Epithelial cell of esophagus (primary cell): ENCODE results near the gene APBB3.

Source experiments
- DNase-seq: peaks from one replicate; pipeline ENCODE4 v3.0.0; 2010; ENCODE audit warnings: low read depth
- H3K4me3 ChIP-seq: 2 replicates; pipeline ENCODE4 v1.5.1; 2011; ENCODE audit warnings: mild to moderate bottlenecking, low read length, control low read depth
- CTCF ChIP-seq: IDR thresholded peaks from 2 replicates; pipeline ENCODE4 v1.5.1; 2011; ENCODE audit warnings: low read depth, mild to moderate bottlenecking, low read length, control low read depth, inconsistent platforms; ENCODE audit not compliant: insufficient read depth; ENCODE audit errors: missing control alignments

The APBB3 gene

DNA sequence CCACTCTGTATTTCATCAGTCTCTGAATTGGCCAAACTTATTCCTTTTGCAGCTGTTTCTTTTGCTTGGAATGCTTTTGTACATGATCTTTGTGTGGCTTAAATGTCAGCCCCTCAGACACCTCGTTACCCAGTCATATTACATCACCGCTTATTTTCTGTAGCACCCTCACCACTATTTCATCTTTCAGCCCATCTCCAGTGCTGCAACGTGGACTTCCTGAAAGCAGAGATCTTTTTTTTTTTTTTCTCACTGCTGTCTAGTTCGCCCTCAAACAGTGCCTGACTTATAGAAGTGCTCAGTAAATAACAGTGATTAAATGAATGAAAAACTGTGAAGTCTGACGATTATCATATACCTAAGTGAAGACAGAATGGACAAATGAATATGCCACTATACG lies 8.0 kb downstream of the APBB3 start:
- TF ChIP-seq CTCF: no peak
- peak overlapping the region; percentile 86 for H3K4me3 ChIP-seq
- DNase-seq: no peak

DNA sequence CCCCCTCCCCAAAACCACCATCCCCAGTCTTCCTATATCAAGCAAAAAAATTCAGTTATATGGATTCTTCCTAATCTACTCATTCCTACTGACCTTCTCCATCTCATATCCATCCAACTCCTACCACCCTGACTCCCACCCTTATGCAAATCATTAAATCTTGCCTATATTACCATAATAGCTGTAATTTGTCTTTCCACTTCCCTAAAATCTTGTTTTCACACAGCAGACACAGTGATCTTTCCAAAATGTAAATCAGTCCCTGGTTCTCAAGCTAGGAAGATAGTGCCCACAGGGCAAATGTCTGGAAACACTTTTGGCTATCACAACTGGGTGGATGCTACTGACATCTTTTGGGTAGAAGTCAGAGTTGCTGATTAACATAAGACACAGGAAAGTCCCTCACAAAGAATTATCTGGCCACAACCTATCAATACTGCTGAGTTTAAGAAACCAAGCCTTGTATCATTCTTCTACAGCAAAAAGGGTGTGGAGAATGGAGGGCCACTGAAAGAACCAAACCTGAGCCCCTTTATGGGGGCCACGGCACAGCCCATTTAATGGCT lies 8.6 kb downstream of the APBB3 start:
- H3K4me3 ChIP-seq: peak overlapping the region; percentile 86
- no peak for TF ChIP-seq CTCF
- DNase-seq: no peak

DNA sequence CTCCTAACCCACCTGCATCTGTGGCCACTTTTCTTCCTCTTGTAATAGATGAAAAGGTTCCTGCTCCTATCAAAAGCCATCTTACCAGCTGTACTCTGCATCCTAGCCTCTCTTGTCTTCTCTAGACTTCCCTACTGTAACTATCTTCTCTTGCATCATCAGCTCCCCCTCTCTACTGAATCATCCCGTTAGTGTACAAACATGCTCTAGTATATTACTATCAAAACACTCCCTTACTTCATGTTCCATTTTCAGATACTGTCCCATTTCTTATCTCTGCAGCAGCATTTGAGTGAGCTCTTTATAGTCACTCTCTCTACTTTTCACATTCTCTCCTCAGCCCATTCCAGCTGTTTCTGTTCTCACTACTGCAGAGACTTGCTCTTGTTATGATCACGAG lies 9.9 kb downstream of the APBB3 start:
- peak; percentile 82 for DNase-seq
- H3K4me3 ChIP-seq: no peak overlapping the region
- no peak for TF ChIP-seq CTCF

GRCh38 chr5:140553657-140554056 lies 10.7 kb downstream of the APBB3 start:
- no peak for TF ChIP-seq CTCF
- DNase-seq: peak; percentile 65
- no peak overlapping the region for H3K4me3 ChIP-seq

- H3K4me3 ChIP-seq: no peak overlapping the region
- no peak for DNase-seq
- TF ChIP-seq CTCF: no peak
Observed at GRCh38 chr5:140551872-140552271, 12.5 kb downstream of the APBB3 start.

GRCh38 chr5:140550147-140551079 lies 14.0 kb downstream of the APBB3 start:
- no peak for TF ChIP-seq CTCF
- DNase-seq: no peak
- H3K4me3 ChIP-seq: no peak overlapping the region
